ENCODE measurements around the gene SPAG5.
A peak's percentile ranks its signal among the peaks of the same experiment; 100 is the strongest.

Gene SPAG5, protein sequence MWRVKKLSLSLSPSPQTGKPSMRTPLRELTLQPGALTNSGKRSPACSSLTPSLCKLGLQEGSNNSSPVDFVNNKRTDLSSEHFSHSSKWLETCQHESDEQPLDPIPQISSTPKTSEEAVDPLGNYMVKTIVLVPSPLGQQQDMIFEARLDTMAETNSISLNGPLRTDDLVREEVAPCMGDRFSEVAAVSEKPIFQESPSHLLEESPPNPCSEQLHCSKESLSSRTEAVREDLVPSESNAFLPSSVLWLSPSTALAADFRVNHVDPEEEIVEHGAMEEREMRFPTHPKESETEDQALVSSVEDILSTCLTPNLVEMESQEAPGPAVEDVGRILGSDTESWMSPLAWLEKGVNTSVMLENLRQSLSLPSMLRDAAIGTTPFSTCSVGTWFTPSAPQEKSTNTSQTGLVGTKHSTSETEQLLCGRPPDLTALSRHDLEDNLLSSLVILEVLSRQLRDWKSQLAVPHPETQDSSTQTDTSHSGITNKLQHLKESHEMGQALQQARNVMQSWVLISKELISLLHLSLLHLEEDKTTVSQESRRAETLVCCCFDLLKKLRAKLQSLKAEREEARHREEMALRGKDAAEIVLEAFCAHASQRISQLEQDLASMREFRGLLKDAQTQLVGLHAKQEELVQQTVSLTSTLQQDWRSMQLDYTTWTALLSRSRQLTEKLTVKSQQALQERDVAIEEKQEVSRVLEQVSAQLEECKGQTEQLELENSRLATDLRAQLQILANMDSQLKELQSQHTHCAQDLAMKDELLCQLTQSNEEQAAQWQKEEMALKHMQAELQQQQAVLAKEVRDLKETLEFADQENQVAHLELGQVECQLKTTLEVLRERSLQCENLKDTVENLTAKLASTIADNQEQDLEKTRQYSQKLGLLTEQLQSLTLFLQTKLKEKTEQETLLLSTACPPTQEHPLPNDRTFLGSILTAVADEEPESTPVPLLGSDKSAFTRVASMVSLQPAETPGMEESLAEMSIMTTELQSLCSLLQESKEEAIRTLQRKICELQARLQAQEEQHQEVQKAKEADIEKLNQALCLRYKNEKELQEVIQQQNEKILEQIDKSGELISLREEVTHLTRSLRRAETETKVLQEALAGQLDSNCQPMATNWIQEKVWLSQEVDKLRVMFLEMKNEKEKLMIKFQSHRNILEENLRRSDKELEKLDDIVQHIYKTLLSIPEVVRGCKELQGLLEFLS

GRCh38 chr17:28598799-28599310 is at the start of gene SPAG5:
SPAG5 (minus strand) TSS chr17:28599025; CDS start chr17:28598946, 79 bp downstream.
- no peaks in the 10 kb centered on the region for H3K27me3 Mint-ChIP-seq
- peak within 1 kb of the TSS; percentile 93 for H3K4me3 Mint-ChIP-seq
- H3K4me1 Mint-ChIP-seq: peaks cover 22% of the 10 kb centered on the region
- peak within 1 kb of the TSS; percentile 94 for H3K27ac Mint-ChIP-seq
- no peaks in the 10 kb centered on the region for H3K36me3 Mint-ChIP-seq
- no peaks in the 10 kb centered on the region for H3K9me3 Mint-ChIP-seq

DNA sequence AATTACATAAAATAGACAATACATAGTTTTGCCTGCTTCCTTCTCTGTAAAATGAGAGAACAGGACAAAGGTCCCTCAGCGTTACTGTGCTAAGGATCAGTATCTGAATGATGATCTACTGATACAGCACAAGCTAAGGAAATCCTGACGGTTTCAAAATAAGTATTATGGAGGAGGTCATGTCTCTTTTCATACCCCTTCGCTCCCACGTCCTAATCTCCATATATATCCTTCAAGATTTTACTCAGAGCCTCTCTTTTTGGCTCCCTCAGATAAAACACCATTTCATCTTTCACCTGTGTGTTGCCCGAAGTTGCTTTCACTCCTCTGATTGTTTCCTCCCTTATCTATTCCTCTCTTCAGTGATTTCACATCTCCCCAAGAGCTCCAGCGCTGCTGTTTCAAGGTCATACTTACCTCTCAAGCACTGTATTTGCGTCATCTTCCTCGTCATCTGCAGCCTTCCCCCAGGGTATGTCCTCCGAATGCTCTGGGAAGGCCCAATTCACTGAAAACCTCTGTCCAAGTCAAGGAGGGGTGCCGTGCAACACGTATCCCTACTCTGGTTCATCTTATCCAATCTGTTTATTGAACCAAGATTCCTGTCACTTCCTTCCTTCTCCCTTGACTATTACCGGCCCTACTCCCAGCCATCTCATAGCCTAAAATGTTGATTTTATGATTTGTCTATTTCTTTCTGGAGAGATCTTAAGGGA is 47.4 kb upstream of the SPAG5 start:
- Mint-ChIP-seq H3K4me1 (peaks cover 42% of the 10 kb centered on the region), H3K27me3 (no peaks in the 10 kb centered on the region), H3K36me3 (peaks cover 4% of the 10 kb centered on the region), H3K27ac (peak overlapping the region; percentile 60), H3K4me3 (peak overlapping the region; percentile 96), H3K9me3 (no peaks in the 10 kb centered on the region)

DNA sequence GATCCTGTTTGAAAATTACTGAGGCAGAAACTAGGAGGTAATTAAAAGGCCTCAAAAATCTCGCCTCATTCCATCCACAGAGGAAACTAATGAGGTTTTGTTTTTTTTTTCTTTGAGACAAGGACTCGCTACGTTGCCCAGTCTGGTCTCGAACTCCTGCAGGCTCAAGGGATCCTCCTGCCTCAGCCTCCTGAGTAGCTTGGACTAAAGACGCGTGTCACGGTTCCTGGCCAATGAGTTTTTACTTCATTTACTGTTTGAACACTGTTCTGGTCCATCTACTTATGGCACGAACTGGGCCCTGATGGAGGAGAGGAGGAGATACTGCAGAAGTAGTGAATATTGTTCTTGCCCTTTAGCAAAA is 46.7 kb upstream of the SPAG5 start:
- peaks cover 4% of the 10 kb centered on the region for H3K36me3 Mint-ChIP-seq
- no peaks in the 10 kb centered on the region for H3K27me3 Mint-ChIP-seq
- no peaks in the 10 kb centered on the region for H3K9me3 Mint-ChIP-seq
- peak overlapping the region; percentile 60 for H3K27ac Mint-ChIP-seq
- H3K4me1 Mint-ChIP-seq: peaks cover 42% of the 10 kb centered on the region
- H3K4me3 Mint-ChIP-seq: peak overlapping the region; percentile 96

GRCh38 chr17:28644787-28645575 is 46.2 kb upstream of the SPAG5 start, which contains the start of gene BLTP2:
BLTP2 (minus strand) TSS chr17:28645158; CDS start chr17:28645056, 102 bp downstream.
- Mint-ChIP-seq H3K27me3 (no peaks in the 10 kb centered on the region), H3K27ac (peak within 1 kb of the TSS; percentile 97), H3K4me1 (peaks cover 42% of the 10 kb centered on the region), H3K4me3 (peak within 1 kb of the TSS; percentile 96), H3K36me3 (peaks cover 7% of the 10 kb centered on the region), H3K9me3 (no peaks in the 10 kb centered on the region)

DNA sequence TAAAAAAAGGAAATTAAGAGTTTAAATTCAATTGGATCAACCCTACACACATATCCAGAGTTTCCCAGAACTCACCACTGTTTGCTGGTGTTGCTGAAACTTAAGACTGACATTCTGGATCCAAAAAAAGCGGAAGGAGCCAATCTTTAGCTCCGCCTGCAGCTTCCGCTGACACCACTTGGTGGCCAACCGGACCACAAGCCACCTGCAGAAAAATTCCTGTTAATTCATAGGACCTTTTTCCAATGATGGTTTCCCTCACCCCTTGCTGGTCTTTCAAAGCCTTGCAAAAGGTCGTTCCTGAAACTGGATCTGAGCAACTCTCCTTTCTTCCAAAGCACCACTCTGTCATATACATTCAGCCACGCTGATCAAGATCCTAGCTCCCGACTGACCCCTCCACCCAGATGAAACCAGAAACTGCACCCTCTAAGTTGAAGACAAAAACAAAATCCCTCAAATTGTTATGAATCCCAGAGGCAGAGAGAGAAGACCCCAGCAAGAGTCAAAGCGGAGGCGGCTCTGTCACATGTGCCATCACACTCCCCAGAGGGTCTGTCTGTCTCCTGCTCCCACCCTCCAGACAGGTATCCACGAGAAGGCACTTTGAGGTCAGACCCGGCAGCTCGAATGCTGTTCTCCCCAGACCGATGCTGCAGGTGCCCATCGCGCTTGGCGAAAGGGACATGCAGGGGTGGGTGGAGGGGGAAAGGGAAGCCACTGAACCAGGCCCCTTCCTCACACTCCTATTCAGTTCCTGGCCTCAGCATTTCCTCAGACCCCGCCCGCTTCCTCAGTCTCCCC is 45.4 kb upstream of the SPAG5 start:
- H3K9me3 Mint-ChIP-seq: no peaks in the 10 kb centered on the region
- peaks cover 45% of the 10 kb centered on the region for H3K4me1 Mint-ChIP-seq
- H3K27ac Mint-ChIP-seq: peak overlapping the region; percentile 97
- H3K27me3 Mint-ChIP-seq: no peaks in the 10 kb centered on the region
- H3K36me3 Mint-ChIP-seq: peaks cover 10% of the 10 kb centered on the region
- peak overlapping the region; percentile 96 for H3K4me3 Mint-ChIP-seq

GRCh38 chr17:28641579-28641978 is 42.8 kb upstream of the SPAG5 start:
- H3K9me3 Mint-ChIP-seq: no peaks in the 10 kb centered on the region
- H3K4me3 Mint-ChIP-seq: no peak overlapping the region
- no peaks in the 10 kb centered on the region for H3K27me3 Mint-ChIP-seq
- H3K36me3 Mint-ChIP-seq: peaks cover 24% of the 10 kb centered on the region
- H3K27ac Mint-ChIP-seq: no peak overlapping the region
- H3K4me1 Mint-ChIP-seq: peaks cover 47% of the 10 kb centered on the region

DNA sequence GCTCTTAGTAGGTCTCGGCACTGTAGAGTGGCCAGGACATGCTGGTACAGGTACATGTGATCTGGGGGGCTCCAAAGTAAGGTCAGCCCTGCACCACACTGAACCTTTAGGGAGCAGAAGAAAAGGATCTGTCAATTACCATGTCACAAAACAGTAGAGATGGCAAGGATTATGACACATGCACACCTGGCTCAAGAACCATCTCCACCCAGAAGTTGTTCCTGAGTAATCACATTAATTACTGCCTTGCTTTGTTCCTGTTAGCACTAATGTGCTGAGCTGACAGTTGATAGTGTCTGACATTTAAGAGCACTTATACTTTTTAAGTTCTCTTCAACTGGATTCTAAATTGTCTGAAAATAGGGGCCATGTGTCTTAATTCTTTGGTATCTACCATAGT is 36.7 kb upstream of the SPAG5 start:
- no peak overlapping the region for H3K4me3 Mint-ChIP-seq
- H3K27me3 Mint-ChIP-seq: no peaks in the 10 kb centered on the region
- no peak overlapping the region for H3K27ac Mint-ChIP-seq
- H3K36me3 Mint-ChIP-seq: peaks cover 37% of the 10 kb centered on the region
- H3K4me1 Mint-ChIP-seq: peaks cover 22% of the 10 kb centered on the region
- no peaks in the 10 kb centered on the region for H3K9me3 Mint-ChIP-seq

DNA sequence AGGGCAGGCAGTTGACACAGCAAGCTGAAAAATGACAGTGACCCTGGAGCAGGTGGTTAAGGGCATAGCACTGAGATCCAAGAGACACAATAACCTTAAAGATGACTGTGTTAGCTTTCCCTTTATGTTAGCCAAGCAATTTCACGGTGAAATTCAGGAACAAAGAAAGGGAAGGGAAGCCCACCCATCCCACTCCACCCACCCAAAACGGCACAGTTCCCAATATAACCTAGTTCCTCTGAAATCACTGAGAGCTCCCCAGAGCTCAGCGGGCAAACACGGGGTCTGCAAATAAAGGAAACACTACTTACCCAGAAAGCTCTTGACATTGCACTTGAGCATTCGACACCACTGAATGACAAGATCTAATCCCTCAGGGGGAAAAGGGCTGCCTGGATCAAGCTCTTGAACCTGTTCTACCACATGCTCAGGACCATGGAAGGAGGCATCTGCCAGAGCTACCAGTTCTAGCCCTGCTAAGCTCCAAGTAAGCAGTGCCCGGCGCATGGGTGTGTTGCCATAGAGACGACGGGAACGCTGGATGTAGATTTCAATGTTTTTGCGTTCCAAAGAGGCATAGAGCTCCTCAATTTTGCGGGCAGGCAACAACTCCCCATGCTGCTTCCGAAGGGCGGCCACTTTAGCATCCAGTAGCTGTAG is 35.5 kb upstream of the SPAG5 start:
- peaks cover 33% of the 10 kb centered on the region for H3K36me3 Mint-ChIP-seq
- no peaks in the 10 kb centered on the region for H3K27me3 Mint-ChIP-seq
- peaks cover 20% of the 10 kb centered on the region for H3K4me1 Mint-ChIP-seq
- no peaks in the 10 kb centered on the region for H3K9me3 Mint-ChIP-seq
- H3K27ac Mint-ChIP-seq: no peak overlapping the region
- H3K4me3 Mint-ChIP-seq: no peak overlapping the region

DNA sequence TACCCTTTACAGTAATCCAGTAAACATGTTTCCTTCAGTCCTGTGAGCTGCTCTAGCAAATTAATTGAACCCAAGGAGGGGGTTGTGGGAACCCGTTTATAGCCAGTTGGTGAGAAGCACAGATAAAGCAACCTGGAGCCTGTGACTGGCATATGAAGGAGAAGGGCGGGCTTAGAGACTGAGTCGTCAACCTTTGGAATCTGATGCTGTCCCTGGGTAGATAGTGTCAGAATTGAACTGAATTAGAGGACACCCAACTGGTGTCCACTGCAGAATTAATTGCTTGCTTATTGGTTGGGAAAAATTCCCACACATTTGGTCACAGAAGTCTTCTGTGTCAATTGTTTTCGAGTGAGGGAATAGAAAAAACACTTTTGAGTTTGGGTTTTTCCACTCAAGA is 28.0 kb upstream of the SPAG5 start:
- peaks cover 16% of the 10 kb centered on the region for H3K36me3 Mint-ChIP-seq
- no peaks in the 10 kb centered on the region for H3K9me3 Mint-ChIP-seq
- no peaks in the 10 kb centered on the region for H3K27me3 Mint-ChIP-seq
- no peak overlapping the region for H3K4me3 Mint-ChIP-seq
- H3K4me1 Mint-ChIP-seq: peaks cover 14% of the 10 kb centered on the region
- H3K27ac Mint-ChIP-seq: no peak overlapping the region

GRCh38 chr17:28624148-28624547 is 25.3 kb upstream of the SPAG5 start:
- no peak overlapping the region for H3K4me3 Mint-ChIP-seq
- peaks cover 22% of the 10 kb centered on the region for H3K36me3 Mint-ChIP-seq
- H3K27me3 Mint-ChIP-seq: no peaks in the 10 kb centered on the region
- H3K27ac Mint-ChIP-seq: no peak overlapping the region
- peaks cover 14% of the 10 kb centered on the region for H3K4me1 Mint-ChIP-seq
- no peaks in the 10 kb centered on the region for H3K9me3 Mint-ChIP-seq

DNA sequence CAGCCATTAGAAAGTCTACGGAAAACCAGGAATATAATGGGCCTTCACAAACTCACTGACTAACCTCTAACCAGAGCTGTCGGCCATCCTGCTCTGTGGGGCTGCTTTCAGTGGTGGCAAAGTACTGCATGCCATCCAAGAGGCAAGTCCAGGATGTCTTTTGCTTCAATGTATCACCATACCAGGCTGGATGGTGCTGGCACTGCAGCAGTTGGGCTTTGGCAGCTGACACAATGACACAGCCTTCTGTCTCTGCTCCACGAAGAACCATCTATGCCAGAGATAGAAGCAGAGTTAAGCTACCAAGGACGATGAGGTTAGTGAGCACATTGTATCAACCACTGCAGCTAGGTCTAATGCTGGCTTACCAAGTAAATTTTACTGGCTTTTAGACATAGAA is 24.9 kb upstream of the SPAG5 start:
- H3K27ac Mint-ChIP-seq: no peak overlapping the region
- peaks cover 22% of the 10 kb centered on the region for H3K36me3 Mint-ChIP-seq
- peaks cover 14% of the 10 kb centered on the region for H3K4me1 Mint-ChIP-seq
- no peaks in the 10 kb centered on the region for H3K9me3 Mint-ChIP-seq
- no peak overlapping the region for H3K4me3 Mint-ChIP-seq
- H3K27me3 Mint-ChIP-seq: no peaks in the 10 kb centered on the region

DNA sequence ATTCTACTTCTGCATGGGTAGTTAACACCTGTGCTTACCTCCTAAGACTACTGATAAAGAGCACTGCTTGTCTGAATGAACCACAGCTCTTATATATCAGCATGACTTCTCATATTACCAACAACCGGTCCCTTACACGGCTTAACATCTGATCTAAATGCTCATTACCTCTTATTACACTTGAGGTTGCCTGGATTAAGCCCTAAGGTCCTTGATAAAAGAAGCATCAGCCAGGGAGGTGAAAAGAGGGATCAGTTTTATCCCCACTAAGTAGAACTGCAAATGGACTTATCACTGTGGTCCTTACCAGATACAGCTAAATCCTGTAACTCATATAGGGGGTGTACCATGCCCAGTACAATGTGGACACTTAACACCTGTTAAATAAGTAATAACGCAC is 23.4 kb upstream of the SPAG5 start:
- Mint-ChIP-seq H3K4me3 (no peak overlapping the region), H3K27me3 (no peaks in the 10 kb centered on the region), H3K36me3 (peaks cover 22% of the 10 kb centered on the region), H3K27ac (no peak overlapping the region), H3K9me3 (no peaks in the 10 kb centered on the region), H3K4me1 (peaks cover 10% of the 10 kb centered on the region)

GRCh38 chr17:28620010-28620409 is 21.2 kb upstream of the SPAG5 start:
- Mint-ChIP-seq H3K9me3 (no peaks in the 10 kb centered on the region), H3K36me3 (peaks cover 20% of the 10 kb centered on the region), H3K27me3 (no peaks in the 10 kb centered on the region), H3K4me3 (no peak overlapping the region), H3K4me1 (no peaks in the 10 kb centered on the region), H3K27ac (no peak overlapping the region)

All from activated naive CD4-positive, alpha-beta T cell treated with anti-CD3 and anti-CD28 coated beads, Interleukin-2, amount 50 U/mL, for 24 hours (primary cell).